HG03432 (cell line): Measurements from ENCODE around the gene BEGAIN.

Source experiments
- ATAC-seq: cut with Tn5 transposase; IDR thresholded peaks from one replicate; pipeline ENCODE4 v1.9.1; 2021; ENCODE audit warnings: mild to moderate bottlenecking, moderate library complexity; ENCODE audit not compliant: unreplicated experiment

Gene BEGAIN

GRCh38 chr14:100615736-100616695, 28.8 kb upstream of the BEGAIN start:
- no peak for ATAC-seq

GRCh38 chr14:100614803-100615202, 27.6 kb upstream of the BEGAIN start:
- no peak for ATAC-seq

- ATAC-seq: no peak
Measured at GRCh38 chr14:100612986-100613385, 25.8 kb upstream of the BEGAIN start.

GRCh38 chr14:100611811-100612480, 24.7 kb upstream of the BEGAIN start:
- no peak for ATAC-seq

- ATAC-seq: no peak
Measured at GRCh38 chr14:100610511-100611217, 23.4 kb upstream of the BEGAIN start.

- ATAC-seq: no peak
Measured at GRCh38 chr14:100609941-100610391, 22.7 kb upstream of the BEGAIN start.

- ATAC-seq: no peak
Measured at GRCh38 chr14:100609331-100609870, 22.2 kb upstream of the BEGAIN start.

GRCh38 chr14:100608586-100609330, 21.5 kb upstream of the BEGAIN start:
- ATAC-seq: no peak

- ATAC-seq: no peak
Measured at GRCh38 chr14:100608064-100608463, 20.8 kb upstream of the BEGAIN start.

GRCh38 chr14:100607611-100607956, 20.4 kb upstream of the BEGAIN start:
- no peak for ATAC-seq

- no peak for ATAC-seq
Measured at GRCh38 chr14:100606687-100607610, 19.7 kb upstream of the BEGAIN start.

- no peak for ATAC-seq
Measured at GRCh38 chr14:100605706-100606686, 18.8 kb upstream of the BEGAIN start.

- no peak for ATAC-seq
Measured at GRCh38 chr14:100605230-100605629, 18.0 kb upstream of the BEGAIN start.

GRCh38 chr14:100604709-100605108, 17.5 kb upstream of the BEGAIN start:
- no peak for ATAC-seq

- no peak for ATAC-seq
Measured at GRCh38 chr14:100604121-100604501, 16.9 kb upstream of the BEGAIN start.

- ATAC-seq: no peak
Measured at GRCh38 chr14:100603341-100604120, 16.3 kb upstream of the BEGAIN start.

GRCh38 chr14:100602621-100603230, 15.5 kb upstream of the BEGAIN start:
- ATAC-seq: no peak
